Mesendoderm (in vitro differentiated cells): ENCODE measurements around the gene OGT. TPM values are rescaled to one million over a fixed set of nuclear protein-coding genes. Genes with fewer than 3 reads are reported as not detected.

Experiments
- DNase-seq: peaks from one replicate; pipeline ENCODE4 v3.0.0; 2013
- H2AK5ac ChIP-seq: 2 replicates; pipeline ENCODE4 v1.6.1; 2013; ENCODE audit warnings: low read length, inconsistent platforms
- H2BK120ac ChIP-seq: 2 replicates; pipeline ENCODE4 v1.6.1; 2013; ENCODE audit warnings: low read depth, mild to moderate bottlenecking, low read length, moderate library complexity, mixed read lengths
- H2BK15ac ChIP-seq: replicated peaks from 2 replicates; pipeline ENCODE4 v1.6.1; 2013; ENCODE audit warnings: low read depth, mild to moderate bottlenecking, moderate library complexity
- H2BK5ac ChIP-seq: 2 replicates; pipeline ENCODE4 v1.6.1; 2013; ENCODE audit warnings: low read length, inconsistent platforms
- H3K18ac ChIP-seq: 2 replicates; pipeline ENCODE4 v1.6.1; 2013; ENCODE audit warnings: mild to moderate bottlenecking, low read length, mixed read lengths
- H3K23ac ChIP-seq: one replicate; pipeline ENCODE4 v1.6.1; 2013; ENCODE audit warnings: low read length
- H3K27ac ChIP-seq: 2 replicates; pipeline ENCODE4 v1.5.1; 2013; ENCODE audit warnings: low read depth, mild to moderate bottlenecking, inconsistent platforms, low read length, moderate library complexity
- H3K27me3 ChIP-seq: 2 replicates; pipeline ENCODE4 v1.6.1; 2013; ENCODE audit warnings: low read length, control low read depth, mild to moderate bottlenecking, inconsistent platforms; ENCODE audit not compliant: insufficient read depth, poor library complexity
- H3K36me3 ChIP-seq: 2 replicates; pipeline ENCODE4 v1.6.1; 2013; ENCODE audit warnings: low read length, inconsistent platforms; ENCODE audit not compliant: control insufficient read depth, insufficient read depth
- H3K4ac ChIP-seq: one replicate; pipeline ENCODE4 v1.6.1; 2013; ENCODE audit warnings: low read depth, mild to moderate bottlenecking, low read length, moderate library complexity
- H3K4me1 ChIP-seq: 2 replicates; pipeline ENCODE4 v1.6.1; 2013; ENCODE audit warnings: low read depth, low read length, inconsistent platforms; ENCODE audit not compliant: control insufficient read depth
- H3K4me2 ChIP-seq: 2 replicates; pipeline ENCODE4 v1.6.1; 2013; ENCODE audit warnings: low read length
- H3K4me3 ChIP-seq: 2 replicates; pipeline ENCODE4 v1.5.1; 2013; ENCODE audit warnings: mild to moderate bottlenecking, low read length
- H3K56ac ChIP-seq: one replicate; pipeline ENCODE4 v1.6.1; 2013; ENCODE audit warnings: low read length
- H3K79me1 ChIP-seq: 2 replicates; pipeline ENCODE4 v1.6.1; 2013; ENCODE audit warnings: low read length, inconsistent platforms
- H3K79me2 ChIP-seq: 2 replicates; pipeline ENCODE4 v1.6.1; 2013; ENCODE audit warnings: mild to moderate bottlenecking, low read length; ENCODE audit not compliant: control insufficient read depth, insufficient read depth
- H3K9ac ChIP-seq: 2 replicates; pipeline ENCODE4 v1.6.1; 2013; ENCODE audit warnings: low read length, inconsistent platforms
- H4K5ac ChIP-seq: one replicate; pipeline ENCODE4 v1.6.1; 2013; ENCODE audit warnings: low read length
- H4K8ac ChIP-seq: one replicate; pipeline ENCODE4 v1.6.1; 2013; ENCODE audit warnings: low read depth, mild to moderate bottlenecking, control low read depth, low read length, moderate library complexity
- WGBS: extraction: QIAGEN DNeasy Blood & Tissue Kit; methylation state at CpG from one replicate; pipeline ENCODE4 v1.1.7; 2013; ENCODE audit warnings: low lambda C conversion rate, missing lambda C conversion rate; ENCODE audit not compliant: insufficient coverage; ENCODE audit errors: extremely low coverage; 5-methylcytosine and 5-hydroxymethylcytosine counted together
- small RNA-seq: library from polyadenylated mRNA; stranded (forward); fragments of <200 nt; extraction: miRNeasy Mini kit (QIAGEN cat#:217004); gene quantifications from one replicate; pipeline ENCODE3, GENCODE V24; 2013; ENCODE audit not compliant: insufficient read depth

Gene OGT

DNA sequence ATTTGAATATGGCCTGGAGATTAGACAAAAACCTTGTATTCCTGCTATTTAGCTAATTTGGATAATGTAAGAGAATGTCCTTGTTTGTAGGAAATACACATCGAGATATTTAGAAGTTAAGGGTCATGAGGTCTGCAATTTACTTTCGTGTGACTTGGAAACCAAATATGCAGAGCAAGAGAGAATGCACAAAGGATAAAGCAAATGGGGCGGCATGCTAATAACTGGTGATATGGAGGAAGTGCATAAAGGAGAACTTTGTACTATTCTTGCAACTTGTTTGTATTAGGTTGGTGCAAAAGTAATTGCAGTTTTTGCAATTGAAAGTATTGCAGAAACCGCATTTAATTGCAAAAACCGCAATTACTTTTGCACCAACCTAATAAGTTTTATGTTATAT, 92.6 kb downstream of the OGT start:
- no peaks in the 10 kb centered on the region for H3K79me2 ChIP-seq
- H3K79me1 ChIP-seq: no peaks in the 10 kb centered on the region
- DNase-seq: no peak
- H4K5ac ChIP-seq: no peak overlapping the region
- H3K27ac ChIP-seq: no peak overlapping the region
- WGBS: no CpG with 5 or more reads among the region's 5 CpGs
- H3K18ac ChIP-seq: no peak overlapping the region
- no peaks in the 10 kb centered on the region for H3K36me3 ChIP-seq
- no peaks in the 10 kb centered on the region for H3K27me3 ChIP-seq
- H3K56ac ChIP-seq: no peak overlapping the region
- H2BK5ac ChIP-seq: no peak overlapping the region
- H2BK120ac ChIP-seq: no peak overlapping the region
- no peak overlapping the region for H3K4me3 ChIP-seq
- H4K8ac ChIP-seq: no peak overlapping the region
- no peak overlapping the region for H3K4ac ChIP-seq
- H3K9ac ChIP-seq: no peak overlapping the region
- no peak overlapping the region for H3K23ac ChIP-seq
- H3K4me2 ChIP-seq: no peak overlapping the region
- H2AK5ac ChIP-seq: no peak overlapping the region
- H2BK15ac ChIP-seq: no peak overlapping the region
- no peaks in the 10 kb centered on the region for H3K4me1 ChIP-seq

Small RNA genes within 50 kb of the gene (small RNA-seq; reads per million reads assigned to genes)
- gene RF00019: not detected
